ENCODE measurements around the gene WDR5.

DNA sequence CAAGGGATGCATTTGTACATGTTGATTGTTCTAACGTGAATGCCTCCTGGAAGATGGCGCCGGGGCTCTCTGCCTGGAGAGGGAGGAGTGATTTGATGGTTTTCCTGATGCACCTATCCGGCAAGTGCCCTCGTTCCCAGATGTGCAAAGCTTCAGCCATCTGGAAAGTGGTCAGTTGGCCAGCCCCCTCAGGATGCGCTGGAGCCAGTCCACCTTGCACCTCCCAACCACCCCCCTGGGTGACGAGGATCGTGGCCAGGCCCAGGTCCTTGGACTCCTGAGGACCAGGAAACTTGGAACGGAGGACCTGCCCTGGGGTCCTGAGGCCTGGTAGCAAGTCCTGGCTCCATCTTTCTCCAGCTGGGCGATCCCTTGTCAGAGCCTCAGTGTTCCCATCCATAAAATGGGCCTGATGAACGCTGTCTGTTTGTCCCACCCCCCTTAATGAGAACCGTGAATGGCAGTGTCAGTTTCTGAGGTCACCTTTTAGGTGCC, 52.1 kb downstream of the WDR5 start:
- TF ChIP-seq CTCF (IDR thresholded peaks at IDR 0.05 in 8 of 11, conservative IDR thresholded peaks at IDR 0.05 in 3 of 11) (no peak), POLR2AphosphoS5 (IDR thresholded peaks at IDR 0.05) (no peak), POLR2A (IDR thresholded peaks at IDR 0.05) (no peak)

All from spleen (tissue), 7 donors.